GM19397 (cell line): ENCODE measurements around the gene EYA2.

ENCODE experiments used
- ATAC-seq: cut with Tn5 transposase; IDR thresholded peaks from one replicate; pipeline ENCODE4 v1.9.1; 2021; ENCODE audit warnings: mild to moderate bottlenecking, moderate library complexity; ENCODE audit not compliant: unreplicated experiment

Gene EYA2

DNA sequence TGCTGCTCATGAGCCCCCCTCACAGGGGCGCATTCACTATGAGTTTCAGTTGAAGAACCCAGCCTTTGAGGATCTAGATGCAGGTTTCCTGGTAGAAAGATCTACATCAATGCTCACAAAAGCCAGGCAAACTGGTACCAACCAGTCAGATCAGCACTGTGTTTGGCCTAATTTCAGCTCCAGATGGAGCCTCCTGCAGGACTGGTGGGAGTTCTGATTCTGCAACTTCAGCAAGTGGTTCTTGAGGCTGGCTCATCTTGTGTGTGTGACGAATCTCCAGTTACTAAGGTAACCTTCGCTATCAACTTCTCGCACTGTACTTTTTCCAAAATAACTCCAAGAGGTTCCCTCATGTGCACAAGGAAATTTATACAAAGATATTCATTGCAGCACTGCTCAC lies 343.1 kb downstream of the EYA2 start:
- ATAC-seq: no peak
